ENCODE measurements around the gene OR8K3.

OR8K3 gene

GRCh38 chr11:56333156-56333555 is 18.2 kb downstream of the OR8K3 start:
- TF ChIP-seq CTCF (IDR thresholded peaks at IDR 0.05; ENCODE audit: extremely low read depth, missing control alignments), result no peak
- DNase-seq (ENCODE audit: low spot score), result no peak

- no peak for TF ChIP-seq CTCF (IDR thresholded peaks at IDR 0.05; ENCODE audit: extremely low read depth, missing control alignments)
- DNase-seq (ENCODE audit: low spot score), result no peak
These were observed 25.3 kb downstream of the OR8K3 start for GRCh38 chr11:56340289-56340688.

- DNase-seq (ENCODE audit: low spot score), result no peak
- no peak for TF ChIP-seq CTCF (IDR thresholded peaks at IDR 0.05; ENCODE audit: extremely low read depth, missing control alignments)
These were observed 30.8 kb downstream of the OR8K3 start, which contains the start of gene OR8K1 for GRCh38 chr11:56345739-56346138. Gene OR8K1, plus strand, starts transcription at chr11:56346039. Its CDS starts 0 bp downstream, at chr11:56346039.

- DNase-seq (ENCODE audit: low spot score), result no peak
- no peak for TF ChIP-seq CTCF (IDR thresholded peaks at IDR 0.05; ENCODE audit: extremely low read depth, missing control alignments)
These were observed 39.0 kb downstream of the OR8K3 start, which contains the start of gene OR8J1 for GRCh38 chr11:56353991-56354390. Gene OR8J1, plus strand, starts transcription at chr11:56354291. Its CDS starts 5,956 bp downstream, at chr11:56360247.

All from GM20000 (cell line).